ENCODE data around the gene CACNA1H. TPM values are rescaled to one million over a fixed set of nuclear protein-coding genes. Genes with fewer than 3 reads are reported as not detected.

The CACNA1H gene
- total RNA-seq, result 0.09 and 0.11 TPM in 2 replicates

GRCh38 chr16:1152651-1153259, at the start of gene CACNA1H:
TSS of gene CACNA1H (plus strand) at chr16:1153106. CDS start at chr16:1153738, 632 bp downstream.

DNA sequence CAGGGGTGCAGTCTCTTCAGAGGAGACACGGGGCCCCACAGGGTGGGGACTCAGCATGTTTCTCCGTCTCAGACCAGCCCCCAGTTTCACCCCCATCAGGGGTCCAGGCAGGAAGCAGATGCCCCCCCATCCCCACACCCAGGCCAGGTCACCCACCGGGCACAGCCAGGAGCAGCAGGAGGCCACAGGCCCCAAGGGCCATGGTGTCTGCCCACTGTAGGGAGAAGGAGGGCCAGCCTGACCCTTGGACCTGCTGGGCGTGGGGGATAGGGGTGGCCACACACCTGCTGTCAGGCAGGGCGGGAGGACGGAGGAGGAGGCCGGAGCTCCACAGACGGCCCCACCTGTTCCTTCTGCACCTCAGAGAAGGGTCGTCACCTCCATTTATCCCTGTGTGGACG, 72.1 kb downstream of the CACNA1H start, which contains the start of gene TPSG1:
Gene TPSG1 (minus strand): TSS at position 218 of the 401 bp plus-strand sequence. CDS start 16 bp downstream, at position 202.

DNA sequence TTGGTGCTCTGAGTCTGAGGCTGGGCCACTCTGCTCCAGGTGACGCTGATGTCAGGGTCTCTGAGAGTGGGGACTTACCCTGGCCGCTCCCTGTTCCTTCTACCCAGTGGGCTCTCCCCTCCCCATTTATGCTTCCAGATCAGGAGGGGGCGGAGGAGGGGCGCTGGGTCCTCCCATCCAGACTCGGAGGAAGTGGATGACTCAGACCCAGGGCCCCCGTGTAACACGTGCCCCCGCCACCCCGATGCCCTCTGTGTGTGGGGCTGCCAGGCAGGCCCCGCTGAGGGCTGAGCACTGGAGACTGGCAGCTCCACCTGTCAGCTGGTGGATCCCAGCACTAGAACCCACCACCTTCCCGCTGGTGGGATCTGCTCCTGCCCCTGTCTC, 77.2 kb downstream of the CACNA1H start, which contains the start of gene TPSB2:
Gene TPSB2 (minus strand): TSS at position 101 of the 387 bp plus-strand sequence. CDS start 233 bp downstream, outside the sequence.

DNA sequence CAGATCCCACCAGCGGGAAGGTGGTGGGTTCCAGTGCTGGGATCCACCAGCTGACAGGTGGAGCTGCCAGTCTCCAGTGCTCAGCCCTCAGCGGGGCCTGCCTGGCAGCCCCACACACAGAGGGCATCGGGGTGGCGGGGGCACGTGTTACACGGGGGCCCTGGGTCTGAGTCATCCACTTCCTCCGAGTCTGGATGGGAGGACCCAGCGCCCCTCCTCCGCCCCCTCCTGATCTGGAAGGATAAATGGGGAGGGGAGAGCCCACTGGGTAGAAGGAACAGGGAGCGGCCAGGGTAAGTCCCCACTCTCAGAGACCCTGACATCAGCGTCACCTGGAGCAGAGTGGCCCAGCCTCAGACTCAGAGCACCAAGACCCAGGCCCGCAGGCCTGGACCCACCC, 87.5 kb downstream of the CACNA1H start, which contains the start of gene TPSAB1:
Gene TPSAB1 (plus strand): TSS at position 270 of the 400 bp plus-strand sequence. CDS start 234 bp downstream, outside the sequence.

DNA sequence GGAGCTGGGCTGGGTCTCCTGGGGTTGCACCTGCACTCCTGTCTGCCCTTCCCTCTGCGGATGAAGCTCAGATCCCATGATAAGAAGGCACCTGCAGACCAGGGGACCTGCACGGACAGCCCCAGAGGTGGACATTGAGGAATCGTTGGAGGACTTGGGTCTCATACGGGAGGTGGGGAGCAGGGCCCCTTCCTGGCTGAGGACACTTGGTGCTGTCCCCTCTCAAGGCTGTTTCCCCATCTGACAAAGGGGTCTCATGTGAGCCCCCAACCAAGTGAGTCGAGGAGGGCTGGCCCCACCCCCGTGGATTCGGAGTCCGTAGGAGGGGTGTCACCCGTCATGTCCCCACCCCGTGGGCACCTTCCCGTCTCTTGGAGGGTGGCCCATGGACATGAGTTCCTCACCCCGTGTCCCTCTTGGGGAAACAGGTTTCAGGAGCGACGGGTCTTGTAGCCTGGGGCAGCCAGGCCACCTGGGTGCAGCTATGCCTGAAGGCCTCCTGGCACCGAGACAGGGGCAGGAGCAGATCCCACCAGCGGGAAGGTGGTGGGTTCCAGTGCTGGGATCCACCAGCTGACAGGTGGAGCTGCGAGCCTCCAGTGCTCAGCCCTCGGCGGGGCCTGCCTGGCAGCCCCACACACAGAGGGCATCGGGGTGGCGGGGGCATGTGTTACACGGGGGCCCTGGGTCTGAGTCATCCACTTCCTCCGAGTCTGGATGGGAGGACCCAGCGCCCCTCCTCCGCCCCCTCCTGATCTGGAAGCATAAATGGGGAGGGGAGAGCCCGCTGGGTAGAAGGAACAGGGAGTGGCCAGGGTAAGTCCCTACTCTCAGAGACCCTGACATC, 102.6 kb downstream of the CACNA1H start, which contains the start of gene TPSD1:
Gene TPSD1 (plus strand): TSS at position 794 of the 847 bp plus-strand sequence. CDS start 212 bp downstream, outside the sequence.

Other genes with a start within 250 kb of the CACNA1H start
- gene LMF1, start 182.1 kb upstream of the CACNA1H start, total RNA-seq, result 6.1 and 8.2 TPM in 2 replicates
- gene SOX8, start 171.3 kb upstream of the CACNA1H start, total RNA-seq, result 0.33 and 0.34 TPM in 2 replicates
- 0.22 and 0.77 TPM in 2 replicates for gene SSTR5, start 80.4 kb upstream of the CACNA1H start, total RNA-seq
- not detected in 2 replicates for gene C1QTNF8, start 56.9 kb upstream of the CACNA1H start, total RNA-seq
- not detected in 2 replicates for gene TPSG1, start 72.2 kb downstream of the CACNA1H start, total RNA-seq
- not detected in 2 replicates for gene TPSB2, start 77.1 kb downstream of the CACNA1H start, total RNA-seq
- gene TPSAB1, start 87.6 kb downstream of the CACNA1H start, total RNA-seq, result 0.09 TPM in 1 of 2 replicates, not detected in the other
- gene TPSD1, start 103.0 kb downstream of the CACNA1H start, total RNA-seq, result not detected in 2 replicates
- gene UBE2I, start 156.5 kb downstream of the CACNA1H start, total RNA-seq, result 28.9 and 43.6 TPM in 2 replicates
- 1.3 and 3.4 TPM in 2 replicates for gene BAIAP3, start 180.5 kb downstream of the CACNA1H start, total RNA-seq
- gene TSR3, start 198.8 kb downstream of the CACNA1H start, total RNA-seq, result 45.3 and 59.5 TPM in 2 replicates
- 26.6 and 28.3 TPM in 2 replicates for gene GNPTG, start 198.8 kb downstream of the CACNA1H start, total RNA-seq